ENCODE data around the gene IFT80. TPM values are rescaled to one million over a fixed set of nuclear protein-coding genes. Genes with fewer than 3 reads are reported as not detected.

Gene IFT80
- total and polyA plus RNA-seq, 10 of the 15 experiments (the other 5 are each of a cell fraction or from before 2014, with no cell fraction given) = 6.5 to 21.5 (median 14.1) TPM

DNA sequence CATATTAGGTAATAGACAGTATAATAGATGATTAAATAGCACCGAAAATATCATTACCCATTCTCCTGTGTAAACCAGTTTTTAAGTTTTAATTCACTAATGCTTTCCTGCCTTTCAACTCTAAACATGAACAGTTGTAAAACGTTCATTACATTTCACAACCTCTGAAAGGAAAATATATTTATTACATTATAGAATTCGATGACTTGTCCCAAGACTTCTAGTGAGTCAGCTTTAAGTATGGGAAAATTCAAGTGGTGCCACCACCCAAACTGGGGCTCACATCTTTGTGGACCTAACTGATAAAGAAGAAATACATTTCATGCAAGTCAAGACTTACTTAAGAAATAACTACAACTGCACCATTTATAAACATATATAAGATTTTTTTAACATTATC lies 48.5 kb upstream of the IFT80 start (continued):
- TF ChIP-seq ZBTB11 (CRISPR knock-in tag; IDR thresholded peaks at IDR 0.05) = no peak
- TF ChIP-seq ELK1 (IDR thresholded peaks at IDR 0.05; ENCODE audit: low read depth, low read length) = no peak
- TF ChIP-seq POU2F2 (IDR thresholded peaks at IDR 0.05; ENCODE audit: borderline replicate concordance, low read depth, low read length) = no peak
- no peak for TF ChIP-seq GATAD2B (conservative IDR thresholded peaks at IDR 0.05; ENCODE audit: low read depth)
- TF ChIP-seq NBN (IDR thresholded peaks at IDR 0.05) = no peak
- no peak for TF ChIP-seq RBBP5 (conservative IDR thresholded peaks at IDR 0.05)
- TF ChIP-seq CREB1 (IDR thresholded peaks at IDR 0.05; ENCODE audit: low read depth) = no peak
- no peak for TF ChIP-seq IKZF2 (IDR thresholded peaks at IDR 0.05)
- TF ChIP-seq, protein P1, sequence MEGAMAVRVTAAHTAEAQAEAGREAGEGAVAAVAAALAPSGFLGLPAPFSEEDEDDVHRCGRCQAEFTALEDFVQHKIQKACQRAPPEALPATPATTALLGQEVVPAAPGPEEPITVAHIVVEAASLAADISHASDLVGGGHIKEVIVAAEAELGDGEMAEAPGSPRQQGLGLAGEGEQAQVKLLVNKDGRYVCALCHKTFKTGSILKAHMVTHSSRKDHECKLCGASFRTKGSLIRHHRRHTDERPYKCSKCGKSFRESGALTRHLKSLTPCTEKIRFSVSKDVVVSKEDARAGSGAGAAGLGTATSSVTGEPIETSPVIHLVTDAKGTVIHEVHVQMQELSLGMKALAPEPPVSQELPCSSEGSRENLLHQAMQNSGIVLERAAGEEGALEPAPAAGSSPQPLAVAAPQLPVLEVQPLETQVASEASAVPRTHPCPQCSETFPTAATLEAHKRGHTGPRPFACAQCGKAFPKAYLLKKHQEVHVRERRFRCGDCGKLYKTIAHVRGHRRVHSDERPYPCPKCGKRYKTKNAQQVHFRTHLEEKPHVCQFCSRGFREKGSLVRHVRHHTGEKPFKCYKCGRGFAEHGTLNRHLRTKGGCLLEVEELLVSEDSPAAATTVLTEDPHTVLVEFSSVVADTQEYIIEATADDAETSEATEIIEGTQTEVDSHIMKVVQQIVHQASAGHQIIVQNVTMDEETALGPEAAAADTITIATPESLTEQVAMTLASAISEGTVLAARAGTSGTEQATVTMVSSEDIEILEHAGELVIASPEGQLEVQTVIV (IDR thresholded peaks at IDR 0.05; ENCODE audit: borderline replicate concordance, partially characterized antibody) = no peak

Measured in GM12878 (cell line).